GM23248 (cell line): ENCODE measurements around the gene ARHGEF38.

ENCODE experiments used
- EZH2 ChIP-seq: fragments of 200-600 bp; sonication (generic); IDR thresholded peaks from 2 replicates; pipeline ENCODE4 v1.6.1; 2018; ENCODE audit warnings: antibody characterized with exemption, mild to moderate bottlenecking; ENCODE audit not compliant: insufficient read depth, poor library complexity, severe bottlenecking
- EZH2phosphoT487 ChIP-seq: fragments of 200-600 bp; sonication (generic); IDR thresholded peaks from 2 replicates; pipeline ENCODE4 v1.6.1; 2018; ENCODE audit warnings: antibody characterized with exemption, moderate library complexity, mild to moderate bottlenecking, low read depth; ENCODE audit not compliant: insufficient read depth

GRCh38 chr4:105652286-105652888 lies 100.0 kb downstream of the ARHGEF38 start:
- no peak for TF ChIP-seq EZH2
- no peak for TF ChIP-seq EZH2phosphoT487
